ENCODE results near the gene CXorf65.

Gene CXorf65

DNA sequence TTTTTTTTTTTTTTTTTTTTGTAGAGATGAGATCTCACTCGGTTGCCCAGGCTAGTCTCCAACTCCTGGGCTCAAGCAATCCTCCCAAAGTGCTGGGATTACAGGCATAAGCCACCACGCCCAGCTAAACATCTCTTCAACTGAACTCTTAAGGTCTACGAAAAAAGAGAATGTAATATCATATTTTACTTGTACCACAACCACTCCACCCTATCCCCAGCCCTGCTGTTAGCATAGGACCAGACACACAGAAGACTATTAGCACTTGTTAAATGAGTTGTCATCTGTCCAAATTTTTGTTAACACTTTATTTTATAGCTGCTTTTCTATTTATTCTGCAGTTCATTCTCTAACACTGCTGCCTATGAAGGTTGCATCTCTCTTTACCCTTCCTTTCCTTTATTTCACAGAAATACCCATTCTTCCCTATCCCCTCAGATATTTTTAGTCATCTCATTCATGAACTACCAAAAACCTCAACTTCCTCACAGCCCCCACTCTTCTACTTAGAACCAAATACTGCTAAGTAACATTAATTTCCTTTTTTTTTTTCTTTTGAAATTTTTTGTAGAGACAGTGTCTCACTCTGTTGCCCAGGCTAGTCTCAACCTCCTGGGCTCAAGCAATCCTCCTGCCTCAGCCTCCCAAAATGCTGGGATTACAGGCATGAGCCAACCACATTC lies 48.6 kb downstream of the CXorf65 start:
- no peak for DNase-seq

DNA sequence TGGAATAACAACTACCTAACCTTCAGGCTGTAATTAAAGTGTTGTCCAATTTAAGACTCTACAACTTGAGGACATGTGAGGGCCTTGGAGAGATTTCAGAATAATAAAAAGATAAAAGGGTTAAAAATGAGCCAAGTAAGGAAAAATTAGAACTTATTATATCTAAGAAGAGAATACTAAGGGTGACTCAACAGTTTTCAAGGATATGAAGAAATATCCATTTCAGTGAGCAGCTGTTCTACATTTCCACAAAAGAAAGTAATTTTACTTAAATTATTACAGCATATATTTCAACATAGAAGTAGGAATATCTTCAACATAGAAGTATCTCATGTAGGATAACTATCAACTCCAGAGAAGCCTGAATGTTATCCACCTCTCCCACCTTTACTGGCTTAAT lies 49.7 kb downstream of the CXorf65 start:
- no peak for DNase-seq

All from NCI-H510A (cell line).